ENCODE results near the gene ALDH1B1. TPM values are rescaled to one million over a fixed set of nuclear protein-coding genes. Genes with fewer than 3 reads are reported as not detected.

Gene ALDH1B1
- total and polyA plus RNA-seq, 9 of the 15 experiments (the other 6 are each of a cell fraction or from before 2014, with no cell fraction given): 8.6 to 46.5 (median 30.8) TPM

DNA sequence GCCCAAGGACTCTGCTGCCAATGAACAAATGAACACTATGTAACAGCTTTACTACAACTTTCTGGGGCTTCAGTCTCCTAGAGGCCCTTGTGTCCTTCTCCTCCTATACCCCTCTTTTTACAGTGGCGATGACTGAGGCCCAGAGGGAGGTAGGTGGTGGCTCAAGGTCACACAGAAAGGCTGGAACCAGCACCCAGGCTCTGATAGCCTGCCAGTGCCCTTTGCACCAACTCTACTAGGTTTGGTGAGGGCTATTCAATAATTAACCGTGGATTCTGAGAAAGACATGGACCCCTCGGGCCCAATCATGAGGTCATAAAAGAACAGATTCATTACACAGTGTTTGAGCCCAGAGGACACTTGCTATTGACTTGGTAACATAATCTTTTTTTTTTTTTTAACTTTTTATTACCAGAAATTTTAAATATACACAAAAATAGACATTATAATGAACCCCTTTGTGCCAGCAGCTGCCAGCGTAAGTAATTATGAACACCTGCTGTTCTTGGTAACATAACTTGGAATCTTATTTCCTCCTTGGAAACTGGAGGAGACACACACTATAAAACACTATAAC is 6.1 kb upstream of the ALDH1B1 start:
- Histone ChIP-seq H3K27me3 (ENCODE audit: control insufficient read depth in 2 of 2, insufficient read depth in 2 of 2, low read length in 2 of 2) (no peaks in the 10 kb centered on the region), H3K4me1 (replicated peaks in 1 of 2; ENCODE audit: control insufficient read depth in 2 of 2, insufficient read depth in 2 of 2, low read length in 2 of 2) (peaks cover 18 to 26% of the 10 kb centered on the region in 2 experiments), H4K20me1 (replicated peaks; ENCODE audit: control insufficient read depth, insufficient read depth, low read length) (no peaks in the 10 kb centered on the region), H3K9me1 (ENCODE audit: control insufficient read depth, insufficient read depth, low read length) (no peaks in the 10 kb centered on the region), H3K36me3 (ENCODE audit: control insufficient read depth, insufficient read depth, low read length) (no peaks in the 10 kb centered on the region), H3K4me2 (ENCODE audit: insufficient read depth, low read length) (no peak overlapping the region), H3K79me2 (ENCODE audit: control insufficient read depth, insufficient read depth, low read length) (no peaks in the 10 kb centered on the region), H3K9me3 (replicated peaks; ENCODE audit: control insufficient read depth, insufficient read depth, low read depth, low read length) (no peaks in the 10 kb centered on the region), H3K27ac (ENCODE audit: extremely low read depth, low read depth, low read length) (no peak overlapping the region), H3K9ac (ENCODE audit: insufficient read depth in 1 of 2, low read depth in 2 of 2, low read length in 2 of 2) (no peak overlapping the region), H3K4me3 (no peak overlapping the region), H2AFZ (ENCODE audit: low read depth, low read length) (no peak overlapping the region)
- intact Hi-C loops (cut with micrococcal nuclease) (no loop called here), in situ Hi-C loops (cut with MboI) (no loop called here)
- ATAC-seq: no peak
- ChIA-PET CTCF (ENCODE audit: low intra/inter-chr PET ratio) (no interaction called here), POLR2A (interaction anchor here (0.5 kb wide), 1 partner anchor 100 kb away, joined by 3 read pairs; no protein-coding TSS in a partner anchor)
- WGBS (ENCODE audit: insufficient coverage, low coverage, missing lambda C conversion rate): 42% methylated on average over 4 of the region's 4 CpGs
- no TSS peak for BruUV-seq (replicated peaks)
- no peak for TF ChIP-seq RFX7 (CRISPR knock-in tag; IDR thresholded peaks at IDR 0.05)
- TF ChIP-seq, protein P1, sequence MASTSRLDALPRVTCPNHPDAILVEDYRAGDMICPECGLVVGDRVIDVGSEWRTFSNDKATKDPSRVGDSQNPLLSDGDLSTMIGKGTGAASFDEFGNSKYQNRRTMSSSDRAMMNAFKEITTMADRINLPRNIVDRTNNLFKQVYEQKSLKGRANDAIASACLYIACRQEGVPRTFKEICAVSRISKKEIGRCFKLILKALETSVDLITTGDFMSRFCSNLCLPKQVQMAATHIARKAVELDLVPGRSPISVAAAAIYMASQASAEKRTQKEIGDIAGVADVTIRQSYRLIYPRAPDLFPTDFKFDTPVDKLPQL (IDR thresholded peaks at IDR 0.05; ENCODE audit: extremely low read depth, insufficient read length): no peak
- no peak for DNase-seq (ENCODE audit: extremely low read depth in 1 of 4, low spot score in 3 of 4)
- FAIRE-seq: no peak

GRCh38 chr9:38387066-38387465 is 5.4 kb upstream of the ALDH1B1 start:
- no peak overlapping the region for H2AFZ ChIP-seq (ENCODE audit: low read depth, low read length)
- no peaks in the 10 kb centered on the region for H4K20me1 ChIP-seq (replicated peaks; ENCODE audit: control insufficient read depth, insufficient read depth, low read length)
- H3K9ac ChIP-seq (ENCODE audit: insufficient read depth in 1 of 2, low read depth in 2 of 2, low read length in 2 of 2): no peak overlapping the region
- no TSS peak for BruUV-seq (replicated peaks)
- intact Hi-C loops (cut with micrococcal nuclease) (no loop called here), in situ Hi-C loops (cut with MboI) (no loop called here)
- DNase-seq (ENCODE audit: extremely low read depth in 1 of 4, low spot score in 3 of 4) (no peak), ATAC-seq (no peak), FAIRE-seq (no peak)
- H3K4me1 ChIP-seq (replicated peaks in 1 of 2; ENCODE audit: control insufficient read depth in 2 of 2, insufficient read depth in 2 of 2, low read length in 2 of 2): peaks cover 17 to 30% of the 10 kb centered on the region in 2 experiments
- no peak overlapping the region for H3K27ac ChIP-seq (ENCODE audit: extremely low read depth, low read depth, low read length)
- H3K9me3 ChIP-seq (replicated peaks; ENCODE audit: control insufficient read depth, insufficient read depth, low read depth, low read length): no peaks in the 10 kb centered on the region
- no peaks in the 10 kb centered on the region for H3K79me2 ChIP-seq (ENCODE audit: control insufficient read depth, insufficient read depth, low read length)
- H3K36me3 ChIP-seq (ENCODE audit: control insufficient read depth, insufficient read depth, low read length): no peaks in the 10 kb centered on the region
- H3K4me3 ChIP-seq: no peak overlapping the region
- no peaks in the 10 kb centered on the region for H3K27me3 ChIP-seq (ENCODE audit: control insufficient read depth in 2 of 2, insufficient read depth in 2 of 2, low read length in 2 of 2)
- no peak for TF ChIP-seq ZNF79 (CRISPR knock-in tag; IDR thresholded peaks at IDR 0.05; ENCODE audit: low read depth)
- TF ChIP-seq KDM5B (IDR thresholded peaks at IDR 0.05; ENCODE audit: insufficient replicate concordance, low read depth, low read length): no peak
- no peak for TF ChIP-seq HDAC6 (IDR thresholded peaks at IDR 0.05; ENCODE audit: low read depth, low read length)
- TF ChIP-seq MAFF (IDR thresholded peaks at IDR 0.05; ENCODE audit: low read length): no peak
- no peak for TF ChIP-seq PHB (CRISPR knock-in tag; IDR thresholded peaks at IDR 0.05)
- TF ChIP-seq, protein P2, sequence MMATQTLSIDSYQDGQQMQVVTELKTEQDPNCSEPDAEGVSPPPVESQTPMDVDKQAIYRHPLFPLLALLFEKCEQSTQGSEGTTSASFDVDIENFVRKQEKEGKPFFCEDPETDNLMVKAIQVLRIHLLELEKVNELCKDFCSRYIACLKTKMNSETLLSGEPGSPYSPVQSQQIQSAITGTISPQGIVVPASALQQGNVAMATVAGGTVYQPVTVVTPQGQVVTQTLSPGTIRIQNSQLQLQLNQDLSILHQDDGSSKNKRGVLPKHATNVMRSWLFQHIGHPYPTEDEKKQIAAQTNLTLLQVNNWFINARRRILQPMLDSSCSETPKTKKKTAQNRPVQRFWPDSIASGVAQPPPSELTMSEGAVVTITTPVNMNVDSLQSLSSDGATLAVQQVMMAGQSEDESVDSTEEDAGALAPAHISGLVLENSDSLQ (IDR thresholded peaks at IDR 0.05): no peak
- TF ChIP-seq FOXK2 (conservative IDR thresholded peaks at IDR 0.05 in 1 of 2, IDR thresholded peaks at IDR 0.05 in 1 of 2; ENCODE audit: low read depth in 2 of 2): no peak
- no peak for TF ChIP-seq MTA1 (IDR thresholded peaks at IDR 0.05; ENCODE audit: borderline replicate concordance)
- TF ChIP-seq, protein P3, sequence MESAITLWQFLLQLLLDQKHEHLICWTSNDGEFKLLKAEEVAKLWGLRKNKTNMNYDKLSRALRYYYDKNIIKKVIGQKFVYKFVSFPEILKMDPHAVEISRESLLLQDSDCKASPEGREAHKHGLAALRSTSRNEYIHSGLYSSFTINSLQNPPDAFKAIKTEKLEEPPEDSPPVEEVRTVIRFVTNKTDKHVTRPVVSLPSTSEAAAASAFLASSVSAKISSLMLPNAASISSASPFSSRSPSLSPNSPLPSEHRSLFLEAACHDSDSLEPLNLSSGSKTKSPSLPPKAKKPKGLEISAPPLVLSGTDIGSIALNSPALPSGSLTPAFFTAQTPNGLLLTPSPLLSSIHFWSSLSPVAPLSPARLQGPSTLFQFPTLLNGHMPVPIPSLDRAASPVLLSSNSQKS (CRISPR knock-in tag; IDR thresholded peaks at IDR 0.05): no peak
- TF ChIP-seq RUNX1 (IDR thresholded peaks at IDR 0.05; ENCODE audit: low read depth): no peak
- no peaks in the 10 kb centered on the region for H3K9me1 ChIP-seq (ENCODE audit: control insufficient read depth, insufficient read depth, low read length)
- ChIA-PET POLR2A (no interaction called here), CTCF (ENCODE audit: low intra/inter-chr PET ratio) (no interaction called here)
- H3K4me2 ChIP-seq (ENCODE audit: insufficient read depth, low read length): no peak overlapping the region
- WGBS (ENCODE audit: insufficient coverage, low coverage, missing lambda C conversion rate): 6% methylated on average over 1 of the region's 1 CpG
